ENCODE measurements around the gene VARS1. TPM values are rescaled to one million over a fixed set of nuclear protein-coding genes. Genes with fewer than 3 reads are reported as not detected.
A peak's percentile ranks its signal among the peaks of the same experiment; 100 is the strongest.
"Not testable (repeated sequence)": the region's sequence is repeated elsewhere in the genome, so short reads cannot be mapped to it uniquely, and the experiment has no call there.

Gene VARS1
- total RNA-seq: 100 to 1,000 TPM; 157 to 161 TPM

GRCh38 chr6:31795616-31796298, at the start of gene VARS1:
Gene VARS1, minus strand, starts transcription at chr6:31795752. Its CDS starts 535 bp downstream, at chr6:31795217.
- Mint-ChIP-seq H3K36me3 (ENCODE audit: low read depth) (peaks cover 23% of the 10 kb centered on the region), H3K4me3 (peak within 1 kb of the TSS; percentile 99), H3K27me3 (ENCODE audit: low read depth) (no peaks in the 10 kb centered on the region), H3K27ac (peak within 1 kb of the TSS; percentile 96), H3K9me3 (no peaks in the 10 kb centered on the region), H3K4me1 (ENCODE audit: low read depth) (peaks cover 43% of the 10 kb centered on the region)
- peak; percentile 89 for DNase-seq
- intact Hi-C loops (cut with micrococcal nuclease): loop anchor here (1.0 to 2.0 kb wide), 8 partner anchors 11 to 92 kb away; partner anchors contain the start of genes ABHD16A, DDAH2, LSM2 and NEU1
- CTCF ChIA-PET: interaction anchor here (0.8 to 1.5 kb wide), 7 partner anchors 10 to 72 kb away, joined by 3 to 5 read pairs (median 4); partner anchors contain the start of genes DDAH2, HSPA1B and LSM2

- no peak for DNase-seq
- intact Hi-C loops (cut with micrococcal nuclease): no loop called here
- Mint-ChIP-seq H3K9me3 (no peaks in the 10 kb centered on the region), H3K4me3 (no peak overlapping the region), H3K27me3 (ENCODE audit: low read depth) (no peaks in the 10 kb centered on the region), H3K27ac (no peak overlapping the region), H3K4me1 (ENCODE audit: low read depth) (peaks cover under 1% of the 10 kb centered on the region), H3K36me3 (ENCODE audit: low read depth) (peaks cover 20% of the 10 kb centered on the region)
- CTCF ChIA-PET: no interaction called here
These were observed 49.0 kb upstream of the VARS1 start for GRCh38 chr6:31844507-31844906.

GRCh38 chr6:31842053-31842452, 46.5 kb upstream of the VARS1 start:
- H3K27me3 Mint-ChIP-seq (ENCODE audit: low read depth): no peaks in the 10 kb centered on the region
- peaks cover 20% of the 10 kb centered on the region for H3K4me1 Mint-ChIP-seq (ENCODE audit: low read depth)
- H3K4me3 Mint-ChIP-seq: no peak overlapping the region
- peaks cover 43% of the 10 kb centered on the region for H3K36me3 Mint-ChIP-seq (ENCODE audit: low read depth)
- DNase-seq: no peak
- H3K9me3 Mint-ChIP-seq: no peaks in the 10 kb centered on the region
- intact Hi-C loops (cut with micrococcal nuclease): no loop called here
- peak overlapping the region; percentile 18 for H3K27ac Mint-ChIP-seq
- CTCF ChIA-PET: interaction anchor here (0.9 kb wide), 1 partner anchor 220 kb away, joined by 3 read pairs; no protein-coding TSS in a partner anchor

- DNase-seq; H3K27me3 Mint-ChIP-seq (ENCODE audit: low read depth); H3K27ac Mint-ChIP-seq; H3K9me3 Mint-ChIP-seq; H3K4me3 Mint-ChIP-seq: not testable (repeated sequence)
- peaks cover 65% of the 10 kb centered on the region for H3K36me3 Mint-ChIP-seq (ENCODE audit: low read depth)
- H3K4me1 Mint-ChIP-seq (ENCODE audit: low read depth): peaks cover 25% of the 10 kb centered on the region
- CTCF ChIA-PET: interaction anchor here (0.5 to 2.8 kb wide), 4 partner anchors 9 to 50 kb away, joined by 3 to 8 read pairs (median 4); no protein-coding TSS in a partner anchor
- intact Hi-C loops (cut with micrococcal nuclease): loop anchor here (10.0 kb wide), 1 partner anchor 1005 kb away; the partner anchor contains the start of gene PSMB8
These were observed 44.2 kb upstream of the VARS1 start for GRCh38 chr6:31839779-31840126.

- CTCF ChIA-PET: interaction anchor here (0.5 to 2.8 kb wide), 7 partner anchors 8 to 113 kb away, joined by 3 to 8 read pairs (median 4); partner anchors contain the start of gene HSPA1B
- no peaks in the 10 kb centered on the region for H3K9me3 Mint-ChIP-seq
- no peak for DNase-seq
- intact Hi-C loops (cut with micrococcal nuclease): loop anchor here (10.0 kb wide), 1 partner anchor 1006 kb away; the partner anchor contains the start of gene PSMB8
- no peak overlapping the region for H3K27ac Mint-ChIP-seq
- peak overlapping the region; percentile 29 for H3K4me3 Mint-ChIP-seq
- peaks cover 27% of the 10 kb centered on the region for H3K4me1 Mint-ChIP-seq (ENCODE audit: low read depth)
- H3K36me3 Mint-ChIP-seq (ENCODE audit: low read depth): peaks cover 66% of the 10 kb centered on the region
- H3K27me3 Mint-ChIP-seq (ENCODE audit: low read depth): no peaks in the 10 kb centered on the region
These were observed 43.4 kb upstream of the VARS1 start for GRCh38 chr6:31838968-31839367.

GRCh38 chr6:31838114-31838553, 42.6 kb upstream of the VARS1 start:
- not testable (repeated sequence) for H3K9me3 Mint-ChIP-seq; H3K27me3 Mint-ChIP-seq (ENCODE audit: low read depth); DNase-seq
- intact Hi-C loops (cut with micrococcal nuclease): loop anchor here (10.0 kb wide), 1 partner anchor 1007 kb away; the partner anchor contains the start of gene PSMB8
- peaks cover 29% of the 10 kb centered on the region for H3K4me1 Mint-ChIP-seq (ENCODE audit: low read depth)
- H3K4me3 Mint-ChIP-seq: peak overlapping the region; percentile 94
- CTCF ChIA-PET: interaction anchor here (0.8 to 2.8 kb wide), 4 partner anchors 7 to 113 kb away, joined by 4 to 8 read pairs (median 4); partner anchors contain the start of gene HSPA1B
- peak overlapping the region; percentile 98 for H3K27ac Mint-ChIP-seq
- peaks cover 66% of the 10 kb centered on the region for H3K36me3 Mint-ChIP-seq (ENCODE audit: low read depth)

- no peak for DNase-seq
- peaks cover 32% of the 10 kb centered on the region for H3K4me1 Mint-ChIP-seq (ENCODE audit: low read depth)
- peak overlapping the region; percentile 98 for H3K27ac Mint-ChIP-seq
- no peaks in the 10 kb centered on the region for H3K9me3 Mint-ChIP-seq
- intact Hi-C loops (cut with micrococcal nuclease): loop anchor here (10.0 kb wide), 1 partner anchor 1007 kb away; the partner anchor contains the start of gene PSMB8
- CTCF ChIA-PET: interaction anchor here (0.8 to 2.8 kb wide), 3 partner anchors 7 to 114 kb away, joined by 4 to 8 read pairs (median 5); no protein-coding TSS in a partner anchor
- H3K27me3 Mint-ChIP-seq (ENCODE audit: low read depth): no peaks in the 10 kb centered on the region
- H3K4me3 Mint-ChIP-seq: peak overlapping the region; percentile 94
- peaks cover 66% of the 10 kb centered on the region for H3K36me3 Mint-ChIP-seq (ENCODE audit: low read depth)
These were observed 42.0 kb upstream of the VARS1 start for GRCh38 chr6:31837369-31838113.

- H3K36me3 Mint-ChIP-seq (ENCODE audit: low read depth): peaks cover 63% of the 10 kb centered on the region
- peaks cover 36% of the 10 kb centered on the region for H3K4me1 Mint-ChIP-seq (ENCODE audit: low read depth)
- intact Hi-C loops (cut with micrococcal nuclease): loop anchor here (10.0 kb wide), 1 partner anchor 1008 kb away; the partner anchor contains the start of gene PSMB8
These were observed 41.2 kb upstream of the VARS1 start for GRCh38 chr6:31836474-31837368.

GRCh38 chr6:31836047-31836473, 40.5 kb upstream of the VARS1 start:
- intact Hi-C loops (cut with micrococcal nuclease): loop anchor here (10.0 kb wide), 1 partner anchor 1009 kb away; the partner anchor contains the start of gene PSMB8
- peaks cover 41% of the 10 kb centered on the region for H3K4me1 Mint-ChIP-seq (ENCODE audit: low read depth)
- H3K27ac Mint-ChIP-seq: peak overlapping the region; percentile 98
- no peaks in the 10 kb centered on the region for H3K27me3 Mint-ChIP-seq (ENCODE audit: low read depth)
- H3K4me3 Mint-ChIP-seq: peak overlapping the region; percentile 94
- CTCF ChIA-PET: interaction anchor here (0.7 to 1.3 kb wide), 3 partner anchors 46 to 98 kb away, joined by 3 to 4 read pairs (median 3); no protein-coding TSS in a partner anchor
- no peak for DNase-seq
- H3K9me3 Mint-ChIP-seq: no peaks in the 10 kb centered on the region
- H3K36me3 Mint-ChIP-seq (ENCODE audit: low read depth): peaks cover 62% of the 10 kb centered on the region

More at GRCh38 chr6:31836474-31837368, 41.2 kb upstream of the VARS1 start:
- DNase-seq: no peak
- Mint-ChIP-seq H3K27ac (peak overlapping the region; percentile 98), H3K27me3 (ENCODE audit: low read depth) (no peaks in the 10 kb centered on the region), H3K4me3 (peak overlapping the region; percentile 94), H3K9me3 (no peaks in the 10 kb centered on the region)
- CTCF ChIA-PET: interaction anchor here (0.7 to 1.3 kb wide), 3 partner anchors 46 to 98 kb away, joined by 3 to 4 read pairs (median 3); no protein-coding TSS in a partner anchor

GRCh38 chr6:31834367-31835250, 39.1 kb upstream of the VARS1 start:
- Mint-ChIP-seq H3K4me3 (peak overlapping the region; percentile 94), H3K27ac (peak overlapping the region; percentile 98)
- peak; percentile 80 for DNase-seq

More at GRCh38 chr6:31834367-31835250, 39.1 kb upstream of the VARS1 start:
- intact Hi-C loops (cut with micrococcal nuclease): loop anchor here (1.0 to 10.0 kb wide), 8 partner anchors 29 to 1010 kb away; partner anchors contain the start of genes EHMT2, NELFE, PRRC2A and PSMB8
- Mint-ChIP-seq H3K9me3 (no peaks in the 10 kb centered on the region), H3K4me1 (ENCODE audit: low read depth) (peaks cover 46% of the 10 kb centered on the region), H3K36me3 (ENCODE audit: low read depth) (peaks cover 60% of the 10 kb centered on the region), H3K27me3 (ENCODE audit: low read depth) (no peaks in the 10 kb centered on the region)
- CTCF ChIA-PET: interaction anchor here (0.6 to 1.5 kb wide), 2 partner anchors 94 to 116 kb away, joined by 3 to 6 read pairs; partner anchors contain the start of gene MSH5

Data from activated naive CD4-positive, alpha-beta T cell treated with anti-CD3 and anti-CD28 coated beads for 36 hours (primary cell).